Measurements from ENCODE around the gene LGALS8. TPM values are rescaled to one million over a fixed set of nuclear protein-coding genes. Genes with fewer than 3 reads are reported as not detected.

Gene LGALS8
- total RNA-seq, 1 experiment from 2014 or later = 35.3 TPM

GRCh38 chr1:236497908-236498307, 25.9 kb upstream of the LGALS8 start:
- CTCF ChIA-PET = no interaction called here

DNA sequence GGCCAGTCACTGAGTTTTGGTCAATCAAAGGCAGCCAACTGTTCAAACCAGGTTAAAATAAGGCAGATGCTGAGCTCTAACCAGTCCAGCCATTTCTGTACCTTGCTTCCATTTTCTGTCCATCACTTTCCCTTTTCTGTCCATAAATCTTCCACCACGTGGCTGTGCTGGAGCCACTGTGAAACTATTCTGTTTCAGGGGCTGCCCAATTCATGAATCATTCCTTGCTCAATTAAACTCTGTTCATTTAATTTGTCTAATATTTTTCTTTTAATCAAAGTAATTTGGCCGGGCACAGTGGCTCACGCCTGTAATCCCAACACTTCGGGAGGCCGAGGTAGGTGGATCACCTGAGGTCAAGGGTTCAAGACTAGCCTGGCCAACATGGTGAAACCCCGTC, 22.7 kb upstream of the LGALS8 start:
- H3K36me3 ChIP-seq (ENCODE audit: insufficient read depth, low read length, poor library complexity, severe bottlenecking) = no peaks in the 10 kb centered on the region
- ChIA-PET POLR2A (ENCODE audit: low non-redundant PET) (interaction anchor here (0.6 kb wide), 1 partner anchor 365 kb away, joined by 14 read pairs; no protein-coding TSS in a partner anchor), CTCF (no interaction called here)
- no peaks in the 10 kb centered on the region for H3K27me3 ChIP-seq (replicated peaks; ENCODE audit: insufficient read depth, low read depth, low read length, poor library complexity)
- H3K9me3 ChIP-seq (ENCODE audit: low read depth, low read length, poor library complexity, severe bottlenecking) = no peaks in the 10 kb centered on the region
- peaks cover 11% of the 10 kb centered on the region for H3K4me1 ChIP-seq (ENCODE audit: insufficient read depth, low read length, poor library complexity, severe bottlenecking)
- no TSS peak for BruUV-seq (replicated peaks)
- intact Hi-C loops (cut with micrococcal nuclease; ENCODE audit: unreplicated experiment) = no loop called here
- DNase-seq (ENCODE audit: low spot score) = no peak
- no peak overlapping the region for H3K27ac ChIP-seq (ENCODE audit: low read depth, low read length, poor library complexity, severe bottlenecking)
- TF ChIP-seq CTCF (conservative IDR thresholded peaks at IDR 0.05; ENCODE audit: low read depth, low read length) (no peak), EZH2 (IDR thresholded peaks at IDR 0.05; ENCODE audit: borderline replicate concordance, low read depth, low read length, poor library complexity, severe bottlenecking) (no peak)
- no peak overlapping the region for H3K4me3 ChIP-seq (ENCODE audit: low read depth, low read length, poor library complexity, severe bottlenecking)

More at GRCh38 chr1:236497908-236498307, 25.9 kb upstream of the LGALS8 start:
- no peak for DNase-seq (ENCODE audit: low spot score)
- Histone ChIP-seq H3K27me3 (replicated peaks; ENCODE audit: insufficient read depth, low read depth, low read length, poor library complexity) (no peaks in the 10 kb centered on the region), H3K36me3 (ENCODE audit: insufficient read depth, low read length, poor library complexity, severe bottlenecking) (no peaks in the 10 kb centered on the region), H3K9me3 (ENCODE audit: low read depth, low read length, poor library complexity, severe bottlenecking) (no peaks in the 10 kb centered on the region), H3K4me1 (ENCODE audit: insufficient read depth, low read length, poor library complexity, severe bottlenecking) (peaks cover 6% of the 10 kb centered on the region), H3K4me3 (ENCODE audit: low read depth, low read length, poor library complexity, severe bottlenecking) (no peak overlapping the region), H3K27ac (ENCODE audit: low read depth, low read length, poor library complexity, severe bottlenecking) (no peak overlapping the region)
- intact Hi-C loops (cut with micrococcal nuclease; ENCODE audit: unreplicated experiment) = no loop called here
- no TSS peak for BruUV-seq (replicated peaks)
- no peak for TF ChIP-seq EZH2 (IDR thresholded peaks at IDR 0.05; ENCODE audit: borderline replicate concordance, low read depth, low read length, poor library complexity, severe bottlenecking)
- no peak for TF ChIP-seq CTCF (conservative IDR thresholded peaks at IDR 0.05; ENCODE audit: low read depth, low read length)
- POLR2A ChIA-PET (ENCODE audit: low non-redundant PET) = no interaction called here

- BruUV-seq (replicated peaks) = no TSS peak
- H3K4me3 ChIP-seq (ENCODE audit: low read depth, low read length, poor library complexity, severe bottlenecking) = peak overlapping the region; percentile 12
- no peaks in the 10 kb centered on the region for H3K36me3 ChIP-seq (ENCODE audit: insufficient read depth, low read length, poor library complexity, severe bottlenecking)
- peak overlapping the region; percentile 67 for H3K27ac ChIP-seq (ENCODE audit: low read depth, low read length, poor library complexity, severe bottlenecking)
- H3K4me1 ChIP-seq (ENCODE audit: insufficient read depth, low read length, poor library complexity, severe bottlenecking) = peaks cover 14% of the 10 kb centered on the region
- TF ChIP-seq EZH2 (IDR thresholded peaks at IDR 0.05; ENCODE audit: borderline replicate concordance, low read depth, low read length, poor library complexity, severe bottlenecking) (no peak), CTCF (conservative IDR thresholded peaks at IDR 0.05; ENCODE audit: low read depth, low read length) (no peak)
- H3K27me3 ChIP-seq (replicated peaks; ENCODE audit: insufficient read depth, low read depth, low read length, poor library complexity) = no peaks in the 10 kb centered on the region
- CTCF ChIA-PET = no interaction called here
- no peaks in the 10 kb centered on the region for H3K9me3 ChIP-seq (ENCODE audit: low read depth, low read length, poor library complexity, severe bottlenecking)
- no peak for DNase-seq (ENCODE audit: low spot score)
- intact Hi-C loops (cut with micrococcal nuclease; ENCODE audit: unreplicated experiment) = no loop called here
- POLR2A ChIA-PET (ENCODE audit: low non-redundant PET) = no interaction called here
These were observed 21.2 kb upstream of the LGALS8 start for GRCh38 chr1:236502579-236502971.

Data from A673 (cell line).